H1 (cell line): ENCODE data around the gene GNAS. TPM values are rescaled to one million over a fixed set of nuclear protein-coding genes. Genes with fewer than 3 reads are reported as not detected.

Source experiments
- CTCF ChIA-PET: fragments of 300-600 bp; sonication (Branson Sonifier 250); formaldehyde crosslinking; loops from one replicate; lab custom pipeline; 2021; ENCODE audit not compliant: partially characterized antibody; lab: Charles Lee
- POLR2A ChIA-PET: fragments of 300-600 bp; sonication (Branson Sonifier 250); formaldehyde crosslinking; loops from one replicate; lab custom pipeline; 2021; ENCODE audit warnings: inconsistent platforms; ENCODE audit not compliant: partially characterized antibody; lab: Charles Lee
- DNase-seq, 2 experiments: peaks; one replicate each; pipeline versions ENCODE4 v3.0.0 to v3.0.0-alpha.2; 2010 to 2022; ENCODE audit warnings: low spot score in 2 of 2, low read depth in 1 of 2, mixed read lengths in 1 of 2
- FAIRE-seq: peaks from 2 replicates; lab custom pipeline; 2011; peaks lifted over from hg19 to GRCh38; lab: Jason Lieb, UNC
- H2AFZ ChIP-seq: 2 replicates; pipeline ENCODE4 v1.8.1; 2012; ENCODE audit warnings: low read length, inconsistent platforms
- H2AK5ac ChIP-seq: 2 replicates; pipeline ENCODE4 v1.6.1; 2013; ENCODE audit warnings: low read depth, low read length
- H2BK120ac ChIP-seq: replicated peaks from 2 replicates; pipeline ENCODE3; 2013; ENCODE audit warnings: low read depth, low read length, inconsistent platforms
- H2BK12ac ChIP-seq: 2 replicates; pipeline ENCODE4 v1.6.1; 2013; ENCODE audit warnings: low read depth, low read length
- H2BK15ac ChIP-seq: 2 replicates; pipeline ENCODE4 v1.6.1; 2013; ENCODE audit warnings: low read length
- H2BK20ac ChIP-seq: 2 replicates; pipeline ENCODE4 v1.6.1; 2013; ENCODE audit warnings: low read length
- H2BK5ac ChIP-seq: 2 replicates; pipeline ENCODE4 v1.6.1; 2013; ENCODE audit warnings: low read depth, low read length
- H3K14ac ChIP-seq: 2 replicates; pipeline ENCODE4 v1.6.1; 2013; ENCODE audit warnings: inconsistent platforms; ENCODE audit not compliant: insufficient read length
- H3K18ac ChIP-seq: 2 replicates; pipeline ENCODE4 v1.6.1; 2013; ENCODE audit warnings: low read length; ENCODE audit errors: extremely low read depth
- H3K23ac ChIP-seq: 2 replicates; pipeline ENCODE4 v1.6.1; 2013; ENCODE audit warnings: inconsistent platforms; ENCODE audit not compliant: insufficient read length
- H3K23me2 ChIP-seq: 2 replicates; pipeline ENCODE4 v1.6.1; 2013; ENCODE audit warnings: low read depth, low read length
- H3K27ac ChIP-seq: 2 replicates; pipeline ENCODE4 v1.6.1; 2011; ENCODE audit warnings: low read depth, low read length, inconsistent platforms
- H3K27me3 ChIP-seq, 4 experiments: replicated peaks in 1 of 4; 1 replicate in 1 of 4; 2 replicates in 3 of 4; pipeline versions ENCODE4 v1.6.1 to v1.8.1; 2011 to 2013; ENCODE audit warnings: low read length in 3 of 4, mild to moderate bottlenecking in 3 of 4, inconsistent platforms in 2 of 4, mixed read lengths in 2 of 4, moderate library complexity in 1 of 4; ENCODE audit not compliant: control insufficient read depth in 3 of 4, insufficient read depth in 3 of 4; ENCODE audit errors: extremely low read depth in 1 of 4
- H3K36me3 ChIP-seq, 4 experiments: 2 replicates each; pipeline versions ENCODE4 v1.6.1 to v1.8.1; 2011 to 2013; ENCODE audit warnings: mild to moderate bottlenecking in 4 of 4, low read length in 3 of 4, moderate library complexity in 2 of 4, control low read depth in 1 of 4, inconsistent platforms in 1 of 4; ENCODE audit not compliant: insufficient read depth in 4 of 4, control insufficient read depth in 2 of 4
- H3K4ac ChIP-seq: replicated peaks from 2 replicates; pipeline ENCODE3; 2013; ENCODE audit warnings: low read length, low read depth, mixed read lengths, inconsistent platforms; ENCODE audit not compliant: insufficient read length
- H3K4me1 ChIP-seq, 4 experiments: replicated peaks in 1 of 4; 1 replicate in 1 of 4; 2 replicates in 3 of 4; pipeline versions ENCODE4 v1.6.1 to v1.8.1; 2011 to 2013; ENCODE audit warnings: low read length in 3 of 4, inconsistent platforms in 2 of 4, mixed read lengths in 1 of 4; ENCODE audit not compliant: insufficient read depth in 4 of 4, control insufficient read depth in 3 of 4
- H3K4me2 ChIP-seq, 2 experiments: 2 replicates each; pipeline versions ENCODE4 v1.6.1 to v1.8.1; 2011 to 2013; ENCODE audit warnings: low read depth in 2 of 2, low read length in 2 of 2, control low read depth in 1 of 2, inconsistent platforms in 1 of 2, mild to moderate bottlenecking in 1 of 2; ENCODE audit not compliant: insufficient read depth in 1 of 2
- H3K4me3 ChIP-seq, 4 experiments: fragments of 200-600, 300-600 bp in 1 of 4; sonication (generic), shearing (Covaris generic), sonication (Bioruptor Twin) in 1 of 4; 2 replicates each; pipeline versions ENCODE4 v1.5.1 to v1.8.1; 2011 to 2016; ENCODE audit warnings: low read length in 4 of 4, low read depth in 3 of 4, control low read depth in 2 of 4, inconsistent platforms in 2 of 4, mild to moderate bottlenecking in 2 of 4, mixed read lengths in 1 of 4, moderate library complexity in 1 of 4; ENCODE audit not compliant: insufficient read depth in 2 of 4; ENCODE audit errors: extremely low read depth in 1 of 4
- H3K56ac ChIP-seq: replicated peaks from 2 replicates; pipeline ENCODE3; 2013; ENCODE audit warnings: low read depth, mild to moderate bottlenecking, mixed read lengths, low read length, inconsistent platforms; ENCODE audit not compliant: insufficient read length
- H3K79me1 ChIP-seq: 2 replicates; pipeline ENCODE4 v1.6.1; 2013; ENCODE audit warnings: low read depth, low read length, control low read depth
- H3K79me2 ChIP-seq, 2 experiments: 2 replicates each; pipeline versions ENCODE4 v1.6.1 to v1.8.1; 2012 to 2013; ENCODE audit warnings: low read length in 2 of 2, mild to moderate bottlenecking in 2 of 2, inconsistent platforms in 1 of 2; ENCODE audit not compliant: insufficient read depth in 2 of 2, control insufficient read depth in 1 of 2
- H3K9ac ChIP-seq, 4 experiments: replicated peaks in 1 of 4; 1 replicate in 1 of 4; 2 replicates in 3 of 4; pipeline versions ENCODE4 v1.6.1 to v1.8.1; 2011 to 2013; ENCODE audit warnings: low read depth in 3 of 4, low read length in 3 of 4, control low read depth in 2 of 4, mild to moderate bottlenecking in 2 of 4, moderate library complexity in 2 of 4, inconsistent platforms in 1 of 4; ENCODE audit errors: extremely low read depth in 1 of 4
- H3K9me3 ChIP-seq, 2 experiments: 2 replicates each; pipeline versions ENCODE4 v1.6.1 to v1.8.1; 2012 to 2013; ENCODE audit warnings: mild to moderate bottlenecking in 2 of 2, moderate library complexity in 2 of 2, control low read depth in 1 of 2, inconsistent platforms in 1 of 2, low read depth in 1 of 2, low read length in 1 of 2, mixed read lengths in 1 of 2; ENCODE audit not compliant: insufficient read depth in 2 of 2
- H4K20me1 ChIP-seq, 2 experiments: replicated peaks in 1 of 2; 2 replicates each; pipeline versions ENCODE3 to v1.8.1; 2011 to 2013; ENCODE audit warnings: inconsistent platforms in 2 of 2, low read length in 2 of 2, mild to moderate bottlenecking in 1 of 2; ENCODE audit not compliant: insufficient read depth in 2 of 2, control insufficient read depth in 1 of 2
- H4K5ac ChIP-seq: 2 replicates; pipeline ENCODE4 v1.6.1; 2013; ENCODE audit warnings: low read length, low read depth, mixed read lengths, inconsistent platforms; ENCODE audit not compliant: insufficient read length
- H4K8ac ChIP-seq: 2 replicates; pipeline ENCODE4 v1.8.0; 2013; ENCODE audit warnings: mild to moderate bottlenecking, moderate library complexity, low read length, inconsistent platforms; ENCODE audit not compliant: insufficient read depth; ENCODE audit errors: extremely low read depth
- H4K91ac ChIP-seq: replicated peaks from 2 replicates; pipeline ENCODE3; 2013; ENCODE audit warnings: low read length, mixed read lengths, inconsistent platforms; ENCODE audit not compliant: insufficient read length
- CBX8 ChIP-seq: fragments of 300-800, 300-1000 bp; sonication (generic); IDR thresholded peaks from 2 replicates; pipeline ENCODE4 v1.7.1; 2016; ENCODE audit warnings: low read depth, low read length, borderline replicate concordance
- CREB1 ChIP-seq: IDR thresholded peaks from 2 replicates; pipeline ENCODE4 v1.6.1; 2012; ENCODE audit warnings: inconsistent platforms
- E2F6 ChIP-seq: IDR thresholded peaks from 2 replicates; pipeline ENCODE4 v1.6.1; 2012; ENCODE audit warnings: inconsistent platforms
- JUN ChIP-seq: IDR thresholded peaks from 2 replicates; pipeline ENCODE4 v1.6.1; 2011; ENCODE audit warnings: low read depth, mild to moderate bottlenecking, improper control_type of control experiment, low read length
- KDM1A ChIP-seq: fragments of 200-600, 300-600 bp; sonication (generic); IDR thresholded peaks from 2 replicates; pipeline ENCODE4 v1.7.1; 2016; ENCODE audit warnings: mild to moderate bottlenecking, low read length, borderline replicate concordance
- KDM5A ChIP-seq: fragments of 200-600 bp; IDR thresholded peaks from 2 replicates; pipeline ENCODE4 v1.7.1; 2012; ENCODE audit warnings: mild to moderate bottlenecking, low read length, inconsistent platforms, mixed read lengths
- MAX ChIP-seq: IDR thresholded peaks from 2 replicates; pipeline ENCODE4 v1.6.1; 2012; ENCODE audit warnings: inconsistent platforms
- POLR2AphosphoS5 ChIP-seq: IDR thresholded peaks from 2 replicates; pipeline ENCODE4 v1.6.1; 2011; ENCODE audit warnings: low read depth, low read length
- RFX5 ChIP-seq: IDR thresholded peaks from 2 replicates; pipeline ENCODE4 v1.6.1; 2011; ENCODE audit warnings: low read depth, low read length, improper control_type of control experiment, borderline replicate concordance
- SP2 ChIP-seq: IDR thresholded peaks from 2 replicates; pipeline ENCODE4 v1.6.1; 2012; ENCODE audit warnings: mild to moderate bottlenecking, low read length, inconsistent platforms
- TBP ChIP-seq: IDR thresholded peaks from 2 replicates; pipeline ENCODE4 v1.6.1; 2011; ENCODE audit warnings: low read depth, low read length, improper control_type of control experiment
- WGBS, 2 experiments: shearing (Covaris generic) in 1 of 2; methylation state at CpG; one replicate each; pipeline versions ENCODE4 v1.1.6 to v1.1.7; 2013 to 2015; ENCODE audit warnings: low lambda C conversion rate in 2 of 2, mixed read lengths in 2 of 2, inconsistent platforms in 1 of 2, low coverage in 1 of 2, missing lambda C conversion rate in 1 of 2; ENCODE audit not compliant: insufficient replicate concordance in 2 of 2, insufficient coverage in 1 of 2, insufficient read length in 1 of 2; ENCODE audit errors: extremely low coverage in 1 of 2, missing lambda C conversion rate in 1 of 2; 5-methylcytosine and 5-hydroxymethylcytosine counted together
- polyA plus RNA-seq, 7 experiments: library from polyadenylated mRNA; depleted of rRNA in 3 of 7; stranded (reverse) in 5 of 7; unstranded in 2 of 7; fragments of >200 nt in 5 of 7; fragments of 200-250 nt in 2 of 7; gene quantifications; 1 replicate in 5 of 7; 2 replicates in 1 of 7; 4 replicates in 1 of 7; pipeline versions ENCODE4 v1.2.1 to v1.2.3, GENCODE V29; 2011 to 2013; ENCODE audit warnings: missing spikeins in 2 of 7, mixed read lengths in 2 of 7
- total RNA-seq: library from RNA; stranded (reverse); fragmentation: NEBNext Ultra II Directional; extraction: Animal tissue kit (Norgen Biotek cat#: 25700); gene quantifications from 2 replicates; pipeline ENCODE4 v1.2.1, GENCODE V29; 2021

The GNAS gene
- total and polyA plus RNA-seq, 2 of the 8 experiments (the other 6 are each of a cell fraction or from before 2014, with no cell fraction given) = 989 to 1,613 TPM

GRCh38 chr20:58836616-58837204, 15.8 kb upstream of the GNAS start:
- CTCF ChIA-PET = interaction anchor here (1.3 to 8.7 kb wide), 6 partner anchors 9 to 186 kb away, joined by 3 to 57 read pairs (median 15); partner anchors contain the start of genes GNAS, GNAS-AS1 and STX16
- POLR2A ChIA-PET = interaction anchor here (6.5 to 12.2 kb wide), 3 partner anchors 8 to 21 kb away, joined by 44 to 163 read pairs (median 119); partner anchors contain the start of genes GNAS and GNAS-AS1
- Histone ChIP-seq H3K18ac (no peak overlapping the region), H2AK5ac (no peak overlapping the region), H3K14ac (no peak overlapping the region), H3K27ac (no peak overlapping the region), H3K79me2 (peaks cover 25 to 99% of the 10 kb centered on the region in 2 experiments), H4K20me1 (peaks cover 6 to 11% of the 10 kb centered on the region in 2 experiments), H3K4ac (no peak overlapping the region), H2BK12ac (no peak overlapping the region), H3K23me2 (peaks cover 11% of the 10 kb centered on the region; the same call in 1 of the 2 replicates), H3K36me3 (peaks cover 1 to 43% (median 20%) of the 10 kb centered on the region in 4 experiments; a peak in 6 of 8 replicates), H2BK20ac (no peak overlapping the region), H3K4me2 (no peak overlapping the region), H2AFZ (no peak overlapping the region), H3K27me3 (peaks cover 0 to 18% (median 11%) of the 10 kb centered on the region in 4 experiments; a peak in 5 of 7 replicates), H4K8ac (no peak overlapping the region), H4K5ac (no peak overlapping the region), H4K91ac (no peak overlapping the region), H3K4me1 (peaks cover 0 to 8% (median 4%) of the 10 kb centered on the region in 4 experiments; a peak in 5 of 7 replicates), H3K56ac (no peak overlapping the region), H3K23ac (no peak overlapping the region), H3K9ac (no peak overlapping the region), H2BK5ac (no peak overlapping the region), H3K4me3 (no peak overlapping the region), H2BK120ac (no peak overlapping the region), H3K9me3 (no peaks in the 10 kb centered on the region), H2BK15ac (no peak overlapping the region), H3K79me1 (peaks cover 2% of the 10 kb centered on the region)
- 95% methylated on average over 10 of the region's 10 CpGs; no CpG with 5 or more reads in 1 of the 2 experiments for WGBS, 2 experiments
- FAIRE-seq (no peak), DNase-seq (no peak)
- TF ChIP-seq SP2 (no peak), MAX (no peak), CBX8 (no peak), CREB1 (no peak), KDM1A (no peak), KDM5A (no peak), TBP (no peak), JUN (no peak), E2F6 (no peak), POLR2AphosphoS5 (no peak), RFX5 (no peak)
